Skeletal muscle tissue (tissue), 4 donors: ENCODE results near the gene YDJC. TPM values are rescaled to one million over a fixed set of nuclear protein-coding genes. Genes with fewer than 3 reads are reported as not detected.
A peak's percentile ranks its signal among the peaks of the same experiment; 100 is the strongest.
"Not testable (repeated sequence)": the region's sequence is repeated elsewhere in the genome, so short reads cannot be mapped to it uniquely, and the experiment has no call there.

Experiments
- H3K27ac ChIP-seq: one replicate; pipeline ENCODE4 v1.7.0; 2013; ENCODE audit warnings: mild to moderate bottlenecking, low read depth, low read length, inconsistent platforms
- H3K27me3 ChIP-seq, 3 donors: one replicate each; pipeline ENCODE4 v1.7.0; 2013; ENCODE audit warnings: low read length in 3 of 3; ENCODE audit not compliant: control insufficient read depth in 3 of 3, insufficient read depth in 3 of 3
- H3K36me3 ChIP-seq, 3 donors: one replicate each; pipeline ENCODE4 v1.7.0; 2013; ENCODE audit warnings: low read length in 3 of 3; ENCODE audit not compliant: control insufficient read depth in 3 of 3, insufficient read depth in 3 of 3
- H3K4me1 ChIP-seq, 3 donors: one replicate each; pipeline ENCODE4 v1.7.0; 2013; ENCODE audit warnings: low read length in 3 of 3, mild to moderate bottlenecking in 3 of 3; ENCODE audit not compliant: control insufficient read depth in 3 of 3, insufficient read depth in 3 of 3
- H3K4me3 ChIP-seq, 3 donors: one replicate each; pipeline ENCODE4 v1.7.0; 2013; ENCODE audit warnings: low read length in 3 of 3
- H3K9ac ChIP-seq, 3 donors: one replicate each; pipeline ENCODE4 v1.7.0; 2013; ENCODE audit warnings: low read length in 3 of 3, mild to moderate bottlenecking in 3 of 3, moderate library complexity in 2 of 3, low read depth in 1 of 3
- H3K9me3 ChIP-seq, 3 donors: one replicate each; pipeline ENCODE4 v1.7.0; 2013; ENCODE audit warnings: low read length in 3 of 3; ENCODE audit not compliant: control insufficient read depth in 3 of 3
- total RNA-seq: library from RNA; depleted of rRNA; stranded (reverse); fragments of >200 nt; gene quantifications from one replicate; pipeline ENCODE4 v1.2.3, GENCODE V29; 2014
- donor health status: Osteomylitis.

The YDJC gene
- total RNA-seq, 1 donor from 2014 or later: 1.0 TPM

DNA sequence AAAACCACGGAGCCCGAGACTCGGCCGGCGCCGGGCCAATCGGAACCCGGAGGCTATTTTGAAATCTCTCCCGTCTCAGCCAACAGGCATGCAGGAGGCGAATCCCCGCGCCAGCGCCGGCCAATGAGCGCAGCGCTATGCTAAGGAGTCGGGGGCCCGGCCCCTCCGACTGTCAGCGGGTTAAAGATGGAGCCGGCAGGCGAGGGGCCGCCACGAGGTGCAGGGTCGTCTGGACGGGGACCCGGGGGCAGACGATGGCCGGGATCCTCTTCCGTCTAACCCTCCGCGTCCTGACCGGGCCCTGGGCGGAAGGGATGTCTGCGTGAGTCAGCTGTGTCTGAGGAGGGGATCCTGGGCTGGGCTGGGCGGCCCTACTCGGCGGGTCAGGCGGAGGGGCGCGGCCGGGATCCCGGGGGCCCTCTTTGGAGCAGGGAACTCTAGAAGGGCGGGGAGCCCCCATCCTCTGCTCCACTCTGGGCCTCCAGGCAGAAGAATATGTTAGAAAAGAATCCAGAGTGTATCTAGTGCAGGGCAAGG lies 22.3 kb upstream of the YDJC start:
- no peak overlapping the region for H3K27ac ChIP-seq
- no peaks in the 10 kb centered on the region for H3K36me3 ChIP-seq
- peaks cover 8 to 18% (median 11%) of the 10 kb centered on the region in 3 donors for H3K4me1 ChIP-seq
- peaks cover 0 to 13% (median 7%) of the 10 kb centered on the region in 3 donors for H3K27me3 ChIP-seq
- H3K4me3 ChIP-seq: peak overlapping the region; percentile 69 to 76 (median 72)
- peak overlapping the region; percentile 70 to 79 (median 70) for H3K9ac ChIP-seq
- no peaks in the 10 kb centered on the region for H3K9me3 ChIP-seq

DNA sequence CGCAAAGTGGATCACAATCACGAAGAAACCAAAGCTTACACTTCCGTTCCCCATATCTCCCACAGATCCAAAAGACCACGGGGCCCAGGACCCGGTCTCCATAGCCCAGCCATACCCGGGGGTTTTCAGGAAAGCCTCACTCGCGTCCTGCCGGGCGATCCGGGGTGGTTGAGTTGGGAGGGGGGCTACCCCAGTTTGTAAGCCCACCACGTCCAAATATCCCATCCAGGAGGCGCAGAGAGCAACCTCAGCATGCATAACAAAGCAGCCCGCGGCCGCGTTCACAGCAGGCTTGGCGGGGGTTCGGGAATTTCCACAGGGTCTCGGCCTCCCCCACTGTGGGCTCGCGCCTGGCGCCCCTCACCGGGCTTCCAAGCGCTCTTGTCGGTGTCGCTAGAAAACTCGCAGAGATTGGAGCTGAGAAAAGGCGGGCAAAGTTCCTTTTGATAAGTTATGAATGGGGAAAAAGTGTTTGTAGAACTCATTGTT lies 21.7 kb upstream of the YDJC start:
- H3K27me3 ChIP-seq: peaks cover 0 to 7% (median 2%) of the 10 kb centered on the region in 3 donors
- H3K4me3 ChIP-seq: peak overlapping the region; percentile 69 to 76 (median 72)
- peak overlapping the region; percentile 70 to 79 (median 70) for H3K9ac ChIP-seq
- no peaks in the 10 kb centered on the region for H3K36me3 ChIP-seq
- H3K4me1 ChIP-seq: peaks cover 10 to 18% (median 12%) of the 10 kb centered on the region in 3 donors
- no peaks in the 10 kb centered on the region for H3K9me3 ChIP-seq
- H3K27ac ChIP-seq: no peak overlapping the region

DNA sequence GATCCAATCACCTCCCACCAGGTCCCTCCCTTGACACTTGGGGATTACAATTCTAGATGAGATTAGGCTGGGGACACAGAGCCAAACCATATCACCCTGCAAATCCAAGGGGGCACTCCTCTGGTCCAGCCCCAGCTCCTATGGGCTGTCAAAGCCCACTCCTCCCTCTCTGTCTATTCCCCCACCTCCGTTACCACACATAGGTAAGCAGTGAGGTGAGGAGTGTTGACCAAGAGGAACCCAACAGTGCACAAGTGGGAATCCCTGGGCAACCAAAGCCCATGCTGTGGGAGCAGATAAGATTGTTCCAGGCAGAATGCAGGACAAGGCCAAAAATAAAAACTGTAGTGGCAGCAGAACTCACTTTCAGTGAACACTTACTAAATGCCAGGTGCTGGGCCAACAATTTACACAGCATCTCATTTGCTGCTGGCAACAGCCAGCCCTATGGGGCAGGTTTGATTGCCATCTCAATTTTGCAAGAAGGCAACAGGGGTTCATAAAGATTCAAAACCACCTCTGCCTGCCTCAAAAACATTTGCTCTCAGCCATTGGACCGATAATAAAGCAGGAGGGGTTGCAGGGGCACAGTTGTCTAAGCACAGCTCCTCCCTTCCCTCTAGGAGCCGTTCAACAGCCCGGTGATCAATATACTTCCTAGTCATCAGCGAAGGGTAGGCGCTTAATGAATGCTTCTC lies 21.1 kb upstream of the YDJC start:
- Histone ChIP-seq H3K36me3 (peaks cover 0 to 3% (median 0%) of the 10 kb centered on the region in 3 donors), H3K9me3 (no peaks in the 10 kb centered on the region), H3K4me1 (peaks cover 10 to 23% (median 13%) of the 10 kb centered on the region in 3 donors), H3K9ac (peak overlapping the region; percentile 70 to 79 (median 70)), H3K27me3 (peaks cover 0 to 6% (median 0%) of the 10 kb centered on the region in 3 donors), H3K27ac (no peak overlapping the region), H3K4me3 (peak overlapping the region; percentile 69 to 76 (median 72))

DNA sequence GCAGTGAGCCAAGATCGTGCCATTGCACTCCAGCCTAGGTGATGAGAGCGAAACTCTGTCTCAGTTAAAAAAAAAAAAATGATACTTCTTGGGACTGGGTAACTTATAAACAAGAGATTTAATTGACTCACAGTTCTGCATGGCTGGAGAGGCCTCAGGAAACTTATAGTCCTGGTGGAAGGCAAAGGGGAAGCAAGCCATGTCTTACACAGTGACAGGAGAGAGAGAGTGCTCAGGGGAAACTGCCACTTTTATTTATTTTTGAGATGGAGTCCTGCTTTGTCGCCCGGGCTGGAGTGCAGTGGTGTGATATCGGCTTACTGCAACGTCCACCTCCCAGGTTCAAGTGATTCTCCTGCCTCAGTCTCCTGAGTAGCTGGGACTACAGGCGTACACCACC lies 20.5 kb upstream of the YDJC start:
- Histone ChIP-seq H3K27ac (no peak overlapping the region), H3K36me3 (peaks cover 0 to 3% (median 0%) of the 10 kb centered on the region in 3 donors), H3K4me3 (no peak overlapping the region), H3K9me3 (no peaks in the 10 kb centered on the region), H3K27me3 (peaks cover 0 to 6% (median 0%) of the 10 kb centered on the region in 3 donors), H3K4me1 (peaks cover 10 to 23% (median 13%) of the 10 kb centered on the region in 3 donors), H3K9ac (no peak overlapping the region)

DNA sequence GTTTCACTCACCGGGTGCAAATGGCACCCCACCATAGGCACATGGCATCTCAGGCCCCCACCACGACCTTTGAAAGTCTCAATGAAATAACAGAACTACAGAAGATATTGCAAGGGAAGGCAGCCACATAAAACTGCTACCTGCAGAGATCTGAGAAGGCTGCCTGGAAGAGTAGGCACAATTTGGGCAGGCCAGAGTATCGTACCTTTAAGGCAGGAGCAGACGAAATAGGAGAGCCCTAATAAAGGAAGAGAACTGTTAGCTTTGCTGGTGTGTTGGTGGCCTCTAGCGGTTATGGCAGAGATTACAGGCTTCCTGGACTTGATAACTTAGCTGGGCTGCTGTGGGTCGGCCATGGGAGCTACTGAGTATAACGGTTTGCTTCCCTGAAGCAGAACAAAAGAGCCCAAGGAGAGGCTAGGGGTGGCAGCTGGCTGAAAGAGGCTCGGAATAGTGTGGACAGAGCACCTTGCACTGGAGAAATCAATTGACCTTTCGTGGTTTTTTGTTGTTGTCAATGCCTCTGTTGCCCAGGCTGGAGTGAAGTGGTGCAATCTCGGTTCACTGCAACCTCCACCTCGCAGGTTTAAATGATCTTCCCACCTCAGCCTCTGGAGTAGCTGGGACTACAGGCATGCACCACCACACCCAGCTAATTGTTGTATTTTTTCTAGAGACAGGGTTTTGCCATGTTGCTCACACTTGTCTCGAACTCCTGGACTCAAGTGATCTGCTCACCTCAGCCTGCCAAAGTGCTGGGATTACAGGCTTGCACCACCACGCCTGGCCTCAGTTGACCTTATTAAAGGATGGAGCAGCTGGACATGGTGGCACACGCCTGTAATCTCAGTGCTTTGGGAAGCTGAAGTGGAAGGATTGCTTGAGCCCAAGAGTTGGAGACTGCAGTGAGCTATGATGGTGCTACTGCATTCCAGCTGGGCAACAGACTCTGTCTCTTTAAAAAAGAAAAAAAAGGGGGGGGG lies 17.1 kb upstream of the YDJC start:
- no peak overlapping the region for H3K27ac ChIP-seq
- peaks cover 0 to 7% (median 3%) of the 10 kb centered on the region in 3 donors for H3K36me3 ChIP-seq
- H3K9me3 ChIP-seq: no peaks in the 10 kb centered on the region
- H3K4me1 ChIP-seq: peaks cover 18 to 32% (median 18%) of the 10 kb centered on the region in 3 donors
- no peaks in the 10 kb centered on the region for H3K27me3 ChIP-seq
- H3K4me3 ChIP-seq: no peak overlapping the region
- H3K9ac ChIP-seq: peak overlapping the region in 1 of 3 donors; percentile 16

DNA sequence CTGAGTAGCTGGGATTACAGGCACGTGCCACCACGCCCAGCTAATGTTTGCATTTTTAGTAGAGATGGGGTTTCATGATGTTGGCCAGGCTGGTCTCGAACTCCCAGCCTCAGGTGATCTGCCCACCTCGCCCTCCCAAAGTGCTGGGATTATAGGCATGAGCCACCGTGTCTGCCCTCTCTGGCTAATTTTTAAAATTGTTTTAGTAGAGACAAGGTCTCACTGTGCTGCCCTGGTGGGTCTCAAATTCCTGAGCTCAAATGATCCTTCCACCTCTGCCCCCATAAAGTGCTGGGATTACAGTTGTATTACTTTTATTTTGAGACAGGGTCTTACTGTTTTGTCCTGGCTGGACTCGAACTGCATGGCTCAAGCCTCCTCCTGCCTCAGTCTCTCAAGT lies 15.7 kb upstream of the YDJC start:
- H3K9ac ChIP-seq, H3K4me3 ChIP-seq, H3K27me3 ChIP-seq, H3K27ac ChIP-seq, H3K9me3 ChIP-seq, H3K36me3 ChIP-seq: not testable (repeated sequence)
- peaks cover 18 to 32% (median 20%) of the 10 kb centered on the region in 3 donors for H3K4me1 ChIP-seq

DNA sequence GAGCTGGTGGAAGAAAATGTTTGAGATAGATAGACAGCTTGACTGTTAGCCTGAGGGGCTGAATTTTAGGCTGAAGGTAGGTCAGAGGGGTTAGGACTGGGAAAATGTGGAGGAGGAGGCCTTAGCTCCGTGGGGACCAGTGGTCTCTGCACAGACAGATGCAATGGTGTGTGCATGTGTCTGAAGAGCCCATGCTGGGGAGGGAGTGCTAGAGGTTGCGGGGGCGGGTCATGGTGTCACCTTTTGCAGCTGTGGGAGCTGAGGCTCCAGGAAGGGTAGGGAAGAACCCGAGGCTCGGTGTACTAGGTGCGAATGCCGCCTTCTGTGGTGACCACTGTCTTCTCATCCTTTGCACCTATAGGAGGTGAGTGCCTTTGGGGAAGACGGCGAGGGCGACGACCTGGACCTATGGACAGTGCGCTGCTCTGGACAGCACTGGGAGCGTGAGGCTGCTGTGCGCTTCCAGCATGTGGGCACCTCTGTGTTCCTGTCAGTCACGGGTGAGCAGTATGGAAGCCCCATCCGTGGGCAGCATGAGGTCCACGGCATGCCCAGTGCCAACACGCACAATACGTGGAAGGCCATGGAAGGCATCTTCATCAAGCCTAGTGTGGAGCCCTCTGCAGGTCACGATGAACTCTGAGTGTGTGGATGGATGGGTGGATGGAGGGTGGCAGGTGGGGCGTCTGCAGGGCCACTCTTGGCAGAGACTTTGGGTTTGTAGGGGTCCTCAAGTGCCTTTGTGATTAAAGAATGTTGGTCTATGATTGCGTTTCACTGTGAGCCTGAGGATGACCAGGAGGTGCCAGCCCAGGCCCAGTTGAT lies 13.9 kb upstream of the YDJC start:
- Histone ChIP-seq H3K4me3 (no peak overlapping the region), H3K27ac (no peak overlapping the region), H3K4me1 (peaks cover 18 to 32% (median 20%) of the 10 kb centered on the region in 3 donors), H3K9me3 (no peaks in the 10 kb centered on the region), H3K9ac (peak overlapping the region in 1 of 3 donors; percentile 73), H3K27me3 (no peaks in the 10 kb centered on the region), H3K36me3 (peaks cover 0 to 7% (median 3%) of the 10 kb centered on the region in 3 donors)

DNA sequence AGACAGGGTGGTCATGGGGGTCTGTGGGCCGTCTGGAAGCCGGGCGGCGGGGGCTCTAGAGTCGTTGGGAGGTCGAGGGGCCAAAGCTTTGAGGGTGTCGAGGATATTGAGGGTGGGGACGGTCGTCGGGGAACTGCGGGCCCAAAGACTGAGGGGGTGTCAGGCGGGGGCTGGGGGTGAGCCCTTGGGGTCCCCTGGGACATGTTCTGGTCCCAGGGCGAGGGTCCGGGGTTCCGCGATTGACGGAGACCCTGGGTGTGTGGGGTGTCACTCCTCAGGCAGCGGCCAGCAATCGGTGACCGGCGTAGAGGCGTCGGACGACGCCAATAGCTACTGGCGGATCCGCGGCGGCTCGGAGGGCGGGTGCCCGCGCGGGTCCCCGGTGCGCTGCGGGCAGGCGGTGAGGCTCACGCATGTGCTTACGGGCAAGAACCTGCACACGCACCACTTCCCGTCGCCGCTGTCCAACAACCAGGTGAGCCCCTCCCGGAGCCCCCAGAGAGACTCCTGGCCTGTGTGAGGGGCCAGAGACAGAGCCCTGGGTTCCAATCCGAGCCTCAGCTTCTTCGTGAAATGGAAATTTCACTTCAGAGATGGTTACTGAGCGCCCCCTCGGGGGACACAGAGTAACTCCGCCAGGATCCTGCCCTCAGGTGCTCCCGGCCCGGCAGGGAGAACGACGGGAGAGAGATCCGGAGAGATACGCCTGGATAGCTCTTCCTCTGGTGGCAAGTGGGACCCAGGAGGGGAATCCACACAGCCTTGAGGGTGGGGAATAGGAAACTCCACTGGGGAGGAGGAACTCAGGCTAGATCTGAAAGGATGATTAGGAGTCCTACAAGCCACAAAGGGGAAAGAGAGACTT lies 13.0 kb upstream of the YDJC start:
- Histone ChIP-seq H3K4me3 (peak overlapping the region; percentile 74 to 89 (median 84)), H3K36me3 (peaks cover 0 to 7% (median 3%) of the 10 kb centered on the region in 3 donors), H3K4me1 (peaks cover 18 to 32% (median 20%) of the 10 kb centered on the region in 3 donors), H3K9me3 (no peaks in the 10 kb centered on the region), H3K9ac (peak overlapping the region; percentile 33 to 78 (median 73)), H3K27ac (no peak overlapping the region), H3K27me3 (no peaks in the 10 kb centered on the region)
